Cerebellar nuclear complex (tissue), 1 donor: ENCODE results near the gene PPM1K.

Source experiments
- DNase-seq, 2 experiments: peaks; one replicate each; lab custom pipeline; 2025; lab: John Stamatoyannopoulos, UW

The PPM1K gene

DNA sequence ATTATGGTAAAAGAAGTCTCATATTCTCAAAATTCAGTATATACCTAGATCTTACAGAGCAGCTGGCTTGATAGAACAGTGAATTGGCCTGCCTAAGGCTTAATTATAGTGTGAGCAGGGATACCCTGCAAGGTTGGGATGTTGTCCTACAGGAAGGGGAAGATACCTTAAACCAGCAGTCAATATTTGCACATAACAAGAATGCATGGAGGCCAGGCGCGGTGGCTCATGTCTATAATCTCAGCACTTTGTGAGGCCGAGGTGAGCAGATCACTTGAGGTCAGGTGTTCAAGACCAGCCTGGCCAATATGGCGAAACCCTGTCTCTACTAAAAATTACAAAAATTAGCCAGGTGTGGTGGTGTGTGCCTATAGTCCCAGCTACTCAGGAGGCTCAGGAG, 67.2 kb downstream of the PPM1K start:
- DNase-seq: no peak

DNA sequence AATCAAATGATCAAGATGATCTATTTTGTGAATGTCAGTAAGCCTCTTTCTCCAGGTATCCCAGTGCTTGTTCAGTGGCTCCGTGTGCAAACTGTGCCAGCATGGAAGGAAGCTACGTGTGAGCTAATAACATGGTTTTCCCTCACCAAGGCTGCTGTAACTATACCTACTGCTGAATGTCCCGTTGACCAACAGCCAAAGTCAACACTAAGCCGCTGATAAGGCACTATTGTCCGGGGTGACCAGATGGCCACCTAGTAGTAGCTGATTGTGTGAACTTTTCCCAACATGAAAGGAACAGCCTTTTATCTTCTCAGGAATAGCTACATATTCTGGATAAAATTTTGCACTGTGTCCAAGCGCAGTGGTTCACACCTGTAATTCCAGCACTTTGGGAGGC, 68.0 kb downstream of the PPM1K start:
- no peak for DNase-seq

DNA sequence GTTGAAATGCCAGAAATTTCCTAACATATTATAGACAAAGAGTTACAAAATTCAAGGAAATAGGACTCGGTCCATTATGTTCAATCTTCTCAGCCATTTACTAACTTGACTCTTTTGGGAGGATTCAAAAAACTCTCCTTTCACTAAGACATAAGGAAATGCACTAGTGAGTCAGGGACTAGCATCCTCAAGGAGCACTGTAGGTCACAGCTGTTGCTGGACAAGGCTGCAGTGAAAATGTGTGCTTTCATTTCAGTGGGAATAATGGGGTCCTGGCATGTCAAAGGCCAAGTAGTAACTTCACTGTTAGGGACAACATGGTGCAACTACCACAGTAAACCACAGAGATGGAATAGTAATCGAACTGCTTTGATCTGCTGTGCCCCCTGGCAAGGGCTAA, 69.0 kb downstream of the PPM1K start:
- DNase-seq: no peak

DNA sequence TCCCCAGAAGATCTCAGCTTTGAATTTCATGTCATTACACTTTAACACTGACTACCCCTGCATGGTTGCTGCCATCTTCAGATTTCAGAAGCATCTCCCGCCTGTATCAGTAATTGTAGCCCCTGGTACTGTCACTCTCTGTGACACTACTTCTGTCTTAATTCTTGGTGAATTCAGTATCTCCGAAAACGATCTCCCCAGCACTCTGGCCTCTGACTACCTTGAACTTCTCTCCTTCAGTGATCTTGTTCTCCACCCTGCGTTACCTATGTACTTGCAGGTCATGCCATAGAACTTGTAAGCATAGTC, 72.2 kb downstream of the PPM1K start:
- DNase-seq: no peak

DNA sequence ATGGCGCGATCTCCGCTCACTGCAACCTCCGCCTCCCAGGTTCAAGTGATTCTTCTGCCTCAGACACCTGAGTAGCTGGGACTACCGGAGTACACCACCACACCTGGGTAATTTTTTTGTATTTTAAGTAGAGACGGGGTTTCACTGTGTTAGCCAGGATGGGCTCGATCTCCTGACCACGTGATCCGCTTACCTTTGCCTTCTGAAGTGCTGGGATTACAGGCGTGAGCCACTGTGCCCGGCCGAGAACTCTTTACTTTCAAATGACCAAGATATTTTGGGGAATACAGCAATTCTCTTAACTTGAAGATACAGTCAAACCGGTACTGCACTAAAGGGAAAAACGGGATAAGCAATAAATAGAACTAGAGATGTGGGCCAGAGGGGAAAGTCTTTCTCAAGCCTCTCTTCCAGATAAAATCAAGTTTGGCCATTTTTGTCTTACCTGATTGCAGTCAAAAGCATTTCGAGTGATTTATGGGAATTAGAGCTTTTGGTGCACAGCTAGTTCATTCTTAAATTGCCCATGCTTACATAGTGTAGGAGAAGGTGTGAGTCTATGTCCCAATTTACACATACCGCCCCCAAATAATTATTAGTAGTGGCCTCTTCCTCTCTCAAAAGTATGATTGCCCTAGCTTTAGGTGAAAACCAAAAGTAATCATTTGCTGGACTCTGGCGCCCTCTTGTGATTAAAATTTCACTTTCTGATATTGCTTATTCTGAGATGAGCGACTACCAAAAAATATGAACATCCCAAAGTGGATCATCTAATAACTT, 72.7 kb downstream of the PPM1K start:
- DNase-seq: no peak

DNA sequence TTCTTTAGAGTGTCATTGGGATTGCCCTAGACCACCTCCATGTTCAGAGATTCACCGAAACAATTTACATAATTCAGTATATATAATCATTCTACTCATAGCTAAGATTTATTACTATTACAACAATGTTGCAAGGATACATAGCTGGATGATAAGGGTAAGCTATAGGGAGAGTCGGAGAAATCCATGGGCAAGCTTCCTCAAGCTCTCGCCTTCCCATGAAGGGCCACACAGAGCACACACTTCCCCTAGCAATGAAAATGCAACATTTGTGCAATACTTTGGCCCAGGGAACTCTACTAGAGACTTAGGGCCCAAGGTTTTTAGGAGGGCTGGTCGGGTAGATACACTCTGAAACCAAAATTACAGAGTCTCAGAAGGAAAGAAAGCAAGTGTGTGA, 76.2 kb downstream of the PPM1K start:
- DNase-seq: no peak
